Measurements from ENCODE around the gene PTGES3L. TPM values are rescaled to one million over a fixed set of nuclear protein-coding genes. Genes with fewer than 3 reads are reported as not detected.

Gene PTGES3L
- total and polyA plus RNA-seq, 2 donors from 2014 or later: 0.85 to 1.2 TPM

DNA sequence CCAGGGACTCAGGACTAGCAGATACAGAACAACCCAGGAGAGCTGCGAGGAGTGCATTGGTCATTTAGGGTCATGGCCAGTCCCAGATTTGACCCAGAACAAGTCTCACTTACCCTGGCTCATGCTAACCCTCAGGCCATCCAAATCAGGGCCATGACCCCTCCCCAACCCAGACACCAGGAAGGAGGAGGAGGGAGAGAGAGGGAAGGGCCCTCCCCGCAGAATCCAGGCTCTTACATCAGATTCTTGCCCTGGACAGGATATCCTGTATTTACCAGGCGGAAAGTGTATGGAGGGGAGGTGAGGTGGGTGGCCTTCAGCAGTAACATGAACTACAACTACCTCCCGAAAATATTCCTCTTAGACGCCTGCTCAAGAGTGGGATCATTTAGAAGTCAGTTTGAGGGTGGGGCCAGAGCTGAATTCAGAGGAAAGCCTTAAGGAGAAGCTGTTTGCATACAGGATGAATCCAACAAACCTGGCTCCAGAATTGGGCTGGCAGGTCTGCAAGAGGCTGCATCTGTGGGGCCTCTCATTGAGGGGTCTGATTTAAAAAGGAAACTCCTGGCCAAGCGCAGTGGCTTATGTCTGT lies 40.2 kb upstream of the PTGES3L start:
- intact Hi-C loops (cut with DNase I): no loop called here
- DNase-seq (peak in 1 of 5 donors; percentile 28), FAIRE-seq (no peak)
- no peaks in the 10 kb centered on the region for H3K36me3 ChIP-seq (ENCODE audit: control insufficient read depth in 2 of 3, insufficient read depth in 3 of 3, low read length in 3 of 3)
- TF ChIP-seq, protein P1, sequence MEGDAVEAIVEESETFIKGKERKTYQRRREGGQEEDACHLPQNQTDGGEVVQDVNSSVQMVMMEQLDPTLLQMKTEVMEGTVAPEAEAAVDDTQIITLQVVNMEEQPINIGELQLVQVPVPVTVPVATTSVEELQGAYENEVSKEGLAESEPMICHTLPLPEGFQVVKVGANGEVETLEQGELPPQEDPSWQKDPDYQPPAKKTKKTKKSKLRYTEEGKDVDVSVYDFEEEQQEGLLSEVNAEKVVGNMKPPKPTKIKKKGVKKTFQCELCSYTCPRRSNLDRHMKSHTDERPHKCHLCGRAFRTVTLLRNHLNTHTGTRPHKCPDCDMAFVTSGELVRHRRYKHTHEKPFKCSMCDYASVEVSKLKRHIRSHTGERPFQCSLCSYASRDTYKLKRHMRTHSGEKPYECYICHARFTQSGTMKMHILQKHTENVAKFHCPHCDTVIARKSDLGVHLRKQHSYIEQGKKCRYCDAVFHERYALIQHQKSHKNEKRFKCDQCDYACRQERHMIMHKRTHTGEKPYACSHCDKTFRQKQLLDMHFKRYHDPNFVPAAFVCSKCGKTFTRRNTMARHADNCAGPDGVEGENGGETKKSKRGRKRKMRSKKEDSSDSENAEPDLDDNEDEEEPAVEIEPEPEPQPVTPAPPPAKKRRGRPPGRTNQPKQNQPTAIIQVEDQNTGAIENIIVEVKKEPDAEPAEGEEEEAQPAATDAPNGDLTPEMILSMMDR (IDR thresholded peaks at IDR 0.05; ENCODE audit: borderline replicate concordance, extremely low read depth, insufficient read depth): no peak
- H3K9ac ChIP-seq (ENCODE audit: low read length in 3 of 3): no peak overlapping the region
- peak overlapping the region; percentile 6 to 29 for H3K27ac ChIP-seq (ENCODE audit: low read depth in 2 of 2, low read length in 2 of 2)
- peaks cover 0 to 17% (median 0%) of the 10 kb centered on the region in 3 donors for H3K4me1 ChIP-seq (ENCODE audit: control insufficient read depth in 2 of 3, insufficient read depth in 2 of 3, low read depth in 1 of 3, low read length in 3 of 3)
- no peaks in the 10 kb centered on the region for H3K27me3 ChIP-seq (ENCODE audit: control insufficient read depth, insufficient read depth, low read length)
- no peak overlapping the region for H3K4me3 ChIP-seq (ENCODE audit: low read length in 3 of 3)
- H3K9me3 ChIP-seq (ENCODE audit: control insufficient read depth in 2 of 3, insufficient read depth in 1 of 3, low read length in 3 of 3): no peaks in the 10 kb centered on the region

- H3K4me3 ChIP-seq (ENCODE audit: low read length in 3 of 3): no peak overlapping the region
- no peak overlapping the region for H3K9ac ChIP-seq (ENCODE audit: low read length in 3 of 3)
- DNase-seq (peak in 1 of 5 donors; percentile 26), FAIRE-seq (no peak)
- peaks cover 0 to 1% (median 0%) of the 10 kb centered on the region in 3 donors for H3K36me3 ChIP-seq (ENCODE audit: control insufficient read depth in 2 of 3, insufficient read depth in 3 of 3, low read length in 3 of 3)
- H3K27ac ChIP-seq (ENCODE audit: low read depth in 2 of 2, low read length in 2 of 2): peak overlapping the region; percentile 6 to 29
- no peaks in the 10 kb centered on the region for H3K27me3 ChIP-seq (ENCODE audit: control insufficient read depth, insufficient read depth, low read length)
- intact Hi-C loops (cut with DNase I): no loop called here
- TF ChIP-seq, protein P1 (IDR thresholded peaks at IDR 0.05; ENCODE audit: borderline replicate concordance, extremely low read depth, insufficient read depth): no peak
- H3K4me1 ChIP-seq (ENCODE audit: control insufficient read depth in 2 of 3, insufficient read depth in 2 of 3, low read depth in 1 of 3, low read length in 3 of 3): peaks cover 0 to 17% (median 0%) of the 10 kb centered on the region in 3 donors
- H3K9me3 ChIP-seq (ENCODE audit: control insufficient read depth in 2 of 3, insufficient read depth in 1 of 3, low read length in 3 of 3): no peaks in the 10 kb centered on the region
Measured at GRCh38 chr17:43019418-43019817, 39.5 kb upstream of the PTGES3L start.

DNA sequence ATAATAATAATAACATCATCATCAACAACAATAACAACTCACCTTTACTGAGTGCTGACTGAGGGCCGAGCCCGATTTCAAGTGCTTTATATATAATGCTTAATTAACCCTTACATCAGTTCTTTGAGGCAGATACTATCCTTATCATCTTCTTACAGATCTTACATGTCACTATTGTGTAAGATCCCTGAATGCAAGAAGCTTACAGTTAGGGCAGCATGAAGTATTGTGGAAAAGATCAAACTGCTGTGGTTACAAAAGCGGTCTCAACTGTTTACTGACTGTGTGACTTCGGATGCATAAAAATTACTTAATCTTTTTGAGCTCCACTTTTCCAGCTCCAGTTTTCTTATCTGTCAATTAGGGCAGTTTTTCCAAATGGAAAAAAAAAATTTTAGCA lies 39.1 kb upstream of the PTGES3L start:
- no peaks in the 10 kb centered on the region for H3K9me3 ChIP-seq (ENCODE audit: control insufficient read depth in 2 of 3, insufficient read depth in 1 of 3, low read length in 3 of 3)
- H3K9ac ChIP-seq (ENCODE audit: low read length in 3 of 3): no peak overlapping the region
- FAIRE-seq: no peak
- no peaks in the 10 kb centered on the region for H3K27me3 ChIP-seq (ENCODE audit: control insufficient read depth, insufficient read depth, low read length)
- DNase-seq: no peak
- peak overlapping the region in 1 of 2 donors; percentile 11 for H3K27ac ChIP-seq (ENCODE audit: low read depth in 2 of 2, low read length in 2 of 2)
- H3K4me3 ChIP-seq (ENCODE audit: low read length in 3 of 3): no peak overlapping the region
- H3K4me1 ChIP-seq (ENCODE audit: control insufficient read depth in 2 of 3, insufficient read depth in 2 of 3, low read depth in 1 of 3, low read length in 3 of 3): peaks cover 0 to 17% (median 0%) of the 10 kb centered on the region in 3 donors
- TF ChIP-seq, protein P1 (IDR thresholded peaks at IDR 0.05; ENCODE audit: borderline replicate concordance, extremely low read depth, insufficient read depth): no peak
- intact Hi-C loops (cut with DNase I): no loop called here
- H3K36me3 ChIP-seq (ENCODE audit: control insufficient read depth in 2 of 3, insufficient read depth in 3 of 3, low read length in 3 of 3): peaks cover 0 to 3% (median 0%) of the 10 kb centered on the region in 3 donors

Data from kidney (tissue), 14 donors.